GM12878 (cell line): Measurements from ENCODE around the gene KIF14. TPM values are rescaled to one million over a fixed set of nuclear protein-coding genes. Genes with fewer than 3 reads are reported as not detected.

Experiments used
- BHLHE40 ChIP-seq, 2 experiments: fragments of 450-650 bp in 1 of 2; IDR thresholded peaks; 2 replicates each; pipeline ENCODE4 v1.6.1; 2011 to 2017; ENCODE audit warnings: low read depth in 2 of 2, borderline replicate concordance in 1 of 2, improper control_type of control experiment in 1 of 2, low read length in 1 of 2, mild to moderate bottlenecking in 1 of 2
- CBX5 ChIP-seq: sonication (generic); IDR thresholded peaks from 2 replicates; pipeline ENCODE4 v1.6.1; 2016; ENCODE audit warnings: low read depth, moderate library complexity, mild to moderate bottlenecking, inconsistent platforms
- CHD2 ChIP-seq: IDR thresholded peaks from 2 replicates; pipeline ENCODE4 v1.6.1; 2011; ENCODE audit warnings: low read depth, low read length, improper control_type of control experiment, borderline replicate concordance
- DPF2 ChIP-seq: fragments of 450-650 bp; IDR thresholded peaks from 2 replicates; pipeline ENCODE4 v1.6.1; 2017; ENCODE audit warnings: mild to moderate bottlenecking
- ESRRA ChIP-seq: IDR thresholded peaks from 2 replicates; pipeline ENCODE4 v1.6.1; 2012; ENCODE audit warnings: mild to moderate bottlenecking, low read length, improper control_type of control experiment
- GATAD2B ChIP-seq: fragments of 450-650 bp; conservative IDR thresholded peaks from 2 replicates; pipeline ENCODE4 v1.6.1; 2017; ENCODE audit warnings: low read depth, mild to moderate bottlenecking, moderate library complexity
- HDAC2 ChIP-seq: fragments of 200-600 bp; sonication (generic); IDR thresholded peaks from 2 replicates; pipeline ENCODE4 v1.6.1; 2017
- IRF5 ChIP-seq: fragments of 450-650 bp; IDR thresholded peaks from 2 replicates; pipeline ENCODE4 v1.6.1; 2017; ENCODE audit warnings: borderline replicate concordance
- MYB ChIP-seq: fragments of 150-350 bp; IDR thresholded peaks from 2 replicates; pipeline ENCODE4 v1.6.1; 2014; ENCODE audit warnings: mild to moderate bottlenecking, low read depth, low read length, borderline replicate concordance
- NKRF ChIP-seq: fragments of 450-650 bp; conservative IDR thresholded peaks from 2 replicates; pipeline ENCODE4 v1.6.1; 2017; ENCODE audit warnings: mild to moderate bottlenecking, moderate library complexity
- NR2F1 ChIP-seq: fragments of 450-650 bp; conservative IDR thresholded peaks from 2 replicates; pipeline ENCODE4 v1.6.1; 2017; ENCODE audit warnings: mild to moderate bottlenecking
- PKNOX1 ChIP-seq: fragments of 450-650 bp; IDR thresholded peaks from 2 replicates; pipeline ENCODE4 v1.6.1; 2016; ENCODE audit warnings: mild to moderate bottlenecking
- POLR2A ChIP-seq: IDR thresholded peaks from 2 replicates; pipeline ENCODE4 v1.6.1; 2011; ENCODE audit warnings: low read depth, mild to moderate bottlenecking, low read length
- RAD51 ChIP-seq: fragments of 450-650 bp; IDR thresholded peaks from 2 replicates; pipeline ENCODE4 v1.6.1; 2016; ENCODE audit warnings: moderate library complexity, mild to moderate bottlenecking, inconsistent platforms
- RB1 ChIP-seq: fragments of 450-650 bp; formaldehyde crosslinking; IDR thresholded peaks from 2 replicates; pipeline ENCODE4 v1.6.1; 2017; ENCODE audit warnings: mild to moderate bottlenecking, borderline replicate concordance
- RBBP5 ChIP-seq: fragments of 200-600 bp; sonication (generic); conservative IDR thresholded peaks from 2 replicates; pipeline ENCODE4 v1.6.1; 2016
- RELA ChIP-seq: fragments of 450-650 bp; IDR thresholded peaks from 2 replicates; pipeline ENCODE4 v1.8.0; 2014; ENCODE audit warnings: borderline replicate concordance; ENCODE audit not compliant: partially characterized antibody
- RUNX3 ChIP-seq: IDR thresholded peaks from 2 replicates; pipeline ENCODE4 v1.6.1; 2012; ENCODE audit warnings: low read length, inconsistent platforms
- SREBF2 ChIP-seq: IDR thresholded peaks from 2 replicates; pipeline ENCODE4 v1.6.1; 2012; ENCODE audit warnings: mild to moderate bottlenecking, low read length
- TARDBP ChIP-seq: IDR thresholded peaks from 2 replicates; pipeline ENCODE4 v1.6.1; 2016; ENCODE audit warnings: borderline replicate concordance
- YY1 ChIP-seq: IDR thresholded peaks from 2 replicates; pipeline ENCODE4 v1.6.1; 2011; ENCODE audit warnings: low read depth, mild to moderate bottlenecking, low read length
- polyA plus RNA-seq, 11 experiments: library from polyadenylated mRNA; depleted of rRNA in 4 of 11; unstranded in 6 of 11; stranded (reverse) in 5 of 11; fragments of >200 nt; fragmentation: Nextera tagmentation in 4 of 11; fragmentation: Illumina TruSeq in 1 of 11; extraction: Ambion mirVana in 4 of 11; extraction: Trizol in 1 of 11; gene quantifications; 1 replicate in 1 of 11; 2 replicates in 10 of 11; pipeline versions ENCODE4 v1.2.1 to v1.2.3, GENCODE V29; 2011 to 2016; ENCODE audit warnings: inconsistent platforms in 2 of 11, missing spikeins in 2 of 11, low read depth in 1 of 11
- total RNA-seq, 4 experiments: library from RNA; depleted of rRNA in 3 of 4; stranded (reverse); fragments of >200 nt in 3 of 4; fragmentation: Illumina TruSeq in 1 of 4; extraction: Trizol in 1 of 4; gene quantifications; 2 replicates each; pipeline versions ENCODE4 v1.2.1 to v1.2.3, GENCODE V29; 2013 to 2021
- TF ChIP-seq, protein P1 (sequence below): IDR thresholded peaks from 2 replicates; pipeline ENCODE4 v1.6.1; 2011; ENCODE audit warnings: mild to moderate bottlenecking, low read depth, low read length, moderate library complexity; ENCODE audit not compliant: insufficient replicate concordance
- TF ChIP-seq, protein P2 (sequence below): fragments of 450-650 bp; IDR thresholded peaks from 2 replicates; pipeline ENCODE4 v1.6.1; 2017; ENCODE audit warnings: low read depth, mild to moderate bottlenecking, moderate library complexity

KIF14 gene
- total and polyA plus RNA-seq, 10 of the 15 experiments (the other 5 are each of a cell fraction or from before 2014, with no cell fraction given): 6.8 to 25.5 (median 14.4) TPM

DNA sequence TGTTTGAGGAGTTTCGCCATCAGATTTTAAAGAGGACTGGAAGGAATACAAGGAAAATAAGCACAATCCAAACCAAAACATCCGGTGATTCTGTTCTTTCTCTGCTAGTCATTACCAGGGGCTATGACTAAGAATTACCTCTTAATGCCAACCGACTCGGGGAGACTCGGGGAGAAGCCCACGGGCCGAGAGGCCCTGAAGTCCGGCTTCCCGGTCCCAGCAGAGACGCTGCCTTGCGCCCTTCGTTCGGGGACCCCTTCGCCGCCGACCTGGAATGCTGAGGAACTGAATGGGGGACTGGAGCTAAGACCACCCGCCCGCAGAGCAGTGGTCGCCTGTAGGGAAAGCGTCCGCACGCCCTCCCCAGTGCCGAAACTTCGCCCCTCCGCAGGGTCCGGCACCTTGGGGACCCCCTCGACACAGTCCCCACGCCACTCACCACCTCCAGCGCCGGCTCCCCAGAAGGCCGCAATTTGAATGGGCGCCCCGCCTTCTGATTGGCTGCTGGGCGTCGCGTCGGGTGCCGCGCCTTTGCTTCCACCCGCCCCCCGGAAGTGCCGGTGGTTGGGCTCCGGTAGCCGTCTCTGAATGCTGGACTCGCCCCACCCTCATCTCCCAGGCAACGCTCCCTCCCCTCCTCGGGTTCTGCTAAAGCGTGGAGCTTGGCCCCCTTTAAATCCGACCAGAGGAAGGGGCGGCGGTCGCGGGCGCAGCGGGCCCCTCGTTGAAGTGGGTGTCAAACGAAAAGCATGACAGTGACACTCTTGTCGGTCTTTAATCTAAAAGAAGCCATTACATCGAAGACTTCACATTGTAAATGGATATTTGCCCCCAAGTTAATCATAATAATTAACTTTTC lies at the start of gene KIF14 (continued):
- TF ChIP-seq, protein P1, sequence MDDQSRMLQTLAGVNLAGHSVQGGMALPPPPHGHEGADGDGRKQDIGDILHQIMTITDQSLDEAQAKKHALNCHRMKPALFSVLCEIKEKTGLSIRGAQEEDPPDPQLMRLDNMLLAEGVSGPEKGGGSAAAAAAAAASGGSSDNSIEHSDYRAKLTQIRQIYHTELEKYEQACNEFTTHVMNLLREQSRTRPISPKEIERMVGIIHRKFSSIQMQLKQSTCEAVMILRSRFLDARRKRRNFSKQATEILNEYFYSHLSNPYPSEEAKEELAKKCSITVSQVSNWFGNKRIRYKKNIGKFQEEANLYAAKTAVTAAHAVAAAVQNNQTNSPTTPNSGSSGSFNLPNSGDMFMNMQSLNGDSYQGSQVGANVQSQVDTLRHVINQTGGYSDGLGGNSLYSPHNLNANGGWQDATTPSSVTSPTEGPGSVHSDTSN: peak; percentile 9
- peak; percentile 82 for TF ChIP-seq POLR2A
- TF ChIP-seq RB1: 0 out of 2 replicates have a peak, but pooled peaks have one; percentile 67
- TF ChIP-seq CHD2: peak; percentile 85
- no peak for TF ChIP-seq SREBF2
- TF ChIP-seq IRF5: no peak
- TF ChIP-seq CBX5: 0 out of 2 replicates have a peak, but pooled peaks have one; percentile 13
- 0 out of 2 replicates have a peak, but pooled peaks have one; percentile 22 for TF ChIP-seq ESRRA
- TF ChIP-seq, protein P2, sequence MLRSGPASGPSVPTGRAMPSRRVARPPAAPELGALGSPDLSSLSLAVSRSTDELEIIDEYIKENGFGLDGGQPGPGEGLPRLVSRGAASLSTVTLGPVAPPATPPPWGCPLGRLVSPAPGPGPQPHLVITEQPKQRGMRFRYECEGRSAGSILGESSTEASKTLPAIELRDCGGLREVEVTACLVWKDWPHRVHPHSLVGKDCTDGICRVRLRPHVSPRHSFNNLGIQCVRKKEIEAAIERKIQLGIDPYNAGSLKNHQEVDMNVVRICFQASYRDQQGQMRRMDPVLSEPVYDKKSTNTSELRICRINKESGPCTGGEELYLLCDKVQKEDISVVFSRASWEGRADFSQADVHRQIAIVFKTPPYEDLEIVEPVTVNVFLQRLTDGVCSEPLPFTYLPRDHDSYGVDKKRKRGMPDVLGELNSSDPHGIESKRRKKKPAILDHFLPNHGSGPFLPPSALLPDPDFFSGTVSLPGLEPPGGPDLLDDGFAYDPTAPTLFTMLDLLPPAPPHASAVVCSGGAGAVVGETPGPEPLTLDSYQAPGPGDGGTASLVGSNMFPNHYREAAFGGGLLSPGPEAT: 0 out of 2 replicates have a peak, but pooled peaks have one; percentile 20
- peak; percentile 89 for TF ChIP-seq PKNOX1
- TF ChIP-seq GATAD2B: peak; percentile 94
- TF ChIP-seq NR2F1: no peak
- TF ChIP-seq TARDBP: no peak
- peak; percentile 45; the same call in 1 of the 2 replicates for TF ChIP-seq DPF2
- TF ChIP-seq BHLHE40 (IDR thresholded peaks at IDR 0.05; ENCODE audit: borderline replicate concordance in 1 of 2, low read depth in 2 of 2, low read length in 1 of 2): peak; percentile 23 to 78; a peak in 2 of 4 replicates
- no peak for TF ChIP-seq RBBP5
- TF ChIP-seq NKRF: peak; percentile 99
- TF ChIP-seq YY1: peak; percentile 66
- TF ChIP-seq RAD51: no peak
- no peak for TF ChIP-seq MYB
- 0 out of 2 replicates have a peak, but pooled peaks have one; percentile 58 for TF ChIP-seq HDAC2
- peak; percentile 60 for TF ChIP-seq RUNX3
- no peak for TF ChIP-seq RELA
